Neuronal stem cell (in vitro differentiated cells): ENCODE measurements around the gene ARHGEF1.

ENCODE experiments used
- DNase-seq: peaks from one replicate; pipeline ENCODE4 v3.0.0-alpha.2; 2013; ENCODE audit warnings: low spot score
- H2AFZ ChIP-seq: one replicate; pipeline ENCODE4 v1.6.1; 2013; ENCODE audit warnings: mild to moderate bottlenecking, low read length, inconsistent platforms
- H2AK5ac ChIP-seq: 2 replicates; pipeline ENCODE4 v1.6.1; 2013; ENCODE audit warnings: low read depth, mild to moderate bottlenecking, inconsistent platforms, low read length, moderate library complexity, mixed read lengths
- H2BK120ac ChIP-seq: 2 replicates; pipeline ENCODE4 v1.6.1; 2013; ENCODE audit warnings: low read depth, mild to moderate bottlenecking, inconsistent platforms, low read length, moderate library complexity, mixed read lengths
- H2BK12ac ChIP-seq: one replicate; pipeline ENCODE4 v1.6.1; 2013; ENCODE audit warnings: low read length, inconsistent platforms
- H2BK15ac ChIP-seq: 2 replicates; pipeline ENCODE4 v1.6.1; 2013; ENCODE audit warnings: mild to moderate bottlenecking, low read length, inconsistent platforms, mixed read lengths
- H2BK5ac ChIP-seq: one replicate; pipeline ENCODE4 v1.6.1; 2013; ENCODE audit warnings: inconsistent platforms, mild to moderate bottlenecking, low read length, moderate library complexity
- H3K14ac ChIP-seq: one replicate; pipeline ENCODE4 v1.6.1; 2013; ENCODE audit warnings: low read length, inconsistent platforms
- H3K18ac ChIP-seq: 2 replicates; pipeline ENCODE4 v1.6.1; 2013; ENCODE audit warnings: low read length, inconsistent platforms
- H3K23ac ChIP-seq: 2 replicates; pipeline ENCODE4 v1.6.1; 2013; ENCODE audit warnings: low read depth, mild to moderate bottlenecking, mixed read lengths, low read length, inconsistent platforms; ENCODE audit not compliant: poor library complexity
- H3K27ac ChIP-seq: replicated peaks from 3 replicates; pipeline ENCODE4 v1.5.1; 2013; ENCODE audit warnings: low read length, inconsistent platforms
- H3K27me3 ChIP-seq, 3 experiments: 2 replicates each; pipeline ENCODE4 v1.6.1; 2013; ENCODE audit warnings: low read length in 3 of 3, mild to moderate bottlenecking in 2 of 3, inconsistent platforms in 1 of 3, low read depth in 1 of 3, mixed read lengths in 1 of 3, moderate library complexity in 1 of 3; ENCODE audit not compliant: control insufficient read depth in 3 of 3, insufficient read depth in 3 of 3
- H3K36me3 ChIP-seq, 2 donors: replicated peaks in 1 of 2; 2 replicates each; pipeline ENCODE4 v1.6.1; 2013; ENCODE audit warnings: low read length in 2 of 2; ENCODE audit not compliant: control insufficient read depth in 2 of 2, insufficient read depth in 2 of 2
- H3K4ac ChIP-seq: 2 replicates; pipeline ENCODE4 v1.6.1; 2013; ENCODE audit warnings: inconsistent platforms, mild to moderate bottlenecking, low read length, moderate library complexity
- H3K4me1 ChIP-seq, 2 donors: 1 replicate in 1 of 2; 2 replicates in 1 of 2; pipeline ENCODE4 v1.6.1; 2013; ENCODE audit warnings: low read length in 2 of 2, low read depth in 1 of 2; ENCODE audit not compliant: control insufficient read depth in 2 of 2, insufficient read depth in 1 of 2
- H3K4me2 ChIP-seq: one replicate; pipeline ENCODE4 v1.6.1; 2013; ENCODE audit warnings: mild to moderate bottlenecking, low read length, inconsistent platforms; ENCODE audit not compliant: insufficient read depth, poor library complexity, severe bottlenecking
- H3K4me3 ChIP-seq, 2 donors: 2 replicates each; pipeline ENCODE4 v1.5.1; 2013; ENCODE audit warnings: low read length in 2 of 2, mild to moderate bottlenecking in 2 of 2, inconsistent platforms in 1 of 2, moderate library complexity in 1 of 2
- H3K79me1 ChIP-seq: one replicate; pipeline ENCODE4 v1.6.1; 2013; ENCODE audit warnings: low read depth, mild to moderate bottlenecking, inconsistent platforms, low read length, moderate library complexity
- H3K9ac ChIP-seq: one replicate; pipeline ENCODE4 v1.6.1; 2013; ENCODE audit warnings: mild to moderate bottlenecking, low read depth, low read length, inconsistent platforms; ENCODE audit not compliant: poor library complexity
- H3K9me3 ChIP-seq, 2 donors: replicated peaks in 1 of 2; 2 replicates each; pipeline versions ENCODE3 to v1.6.1; 2013; ENCODE audit warnings: low read length in 2 of 2, mild to moderate bottlenecking in 2 of 2, inconsistent platforms in 1 of 2, low read depth in 1 of 2, mixed read lengths in 1 of 2, moderate library complexity in 1 of 2; ENCODE audit not compliant: control insufficient read depth in 2 of 2, insufficient read depth in 1 of 2
- H4K8ac ChIP-seq: one replicate; pipeline ENCODE4 v1.6.1; 2013; ENCODE audit warnings: low read depth, mild to moderate bottlenecking, inconsistent platforms, low read length, moderate library complexity
- H4K91ac ChIP-seq: one replicate; pipeline ENCODE4 v1.6.1; 2013; ENCODE audit warnings: low read length, low read depth, mild to moderate bottlenecking, inconsistent platforms; ENCODE audit not compliant: poor library complexity
- WGBS, 2 donors: extraction: QIAGEN DNeasy Blood & Tissue Kit; methylation state at CpG; one replicate each; pipeline ENCODE4 v1.1.7; 2013; ENCODE audit warnings: missing lambda C conversion rate in 2 of 2, mixed read lengths in 1 of 2; ENCODE audit not compliant: insufficient read length in 2 of 2, insufficient replicate concordance in 1 of 2; ENCODE audit errors: extremely low coverage in 2 of 2; 5-methylcytosine and 5-hydroxymethylcytosine counted together

Gene ARHGEF1

GRCh38 chr19:41868989-41869300 is 14.0 kb upstream of the ARHGEF1 start:
- no peak overlapping the region for H3K4ac ChIP-seq
- H3K27me3 ChIP-seq, result no peaks in the 10 kb centered on the region
- H4K8ac ChIP-seq, result no peak overlapping the region
- H3K14ac ChIP-seq, result no peak overlapping the region
- no peak overlapping the region for H2AK5ac ChIP-seq
- no peak for DNase-seq
- H3K23ac ChIP-seq, result no peak overlapping the region
- no peak overlapping the region for H3K27ac ChIP-seq
- no peak overlapping the region for H3K18ac ChIP-seq
- no peak overlapping the region for H2AFZ ChIP-seq
- peaks cover 62 to 79% of the 10 kb centered on the region in 2 donors for H3K36me3 ChIP-seq
- H3K4me3 ChIP-seq, result no peak overlapping the region
- H3K4me1 ChIP-seq, result peaks cover 0 to 3% of the 10 kb centered on the region in 2 donors
- WGBS, 2 donors, result no CpG with 5 or more reads among the region's 12 CpGs
- no peak overlapping the region for H2BK15ac ChIP-seq
- H3K9me3 ChIP-seq, result no peaks in the 10 kb centered on the region
- no peak overlapping the region for H2BK5ac ChIP-seq
- H2BK120ac ChIP-seq, result no peak overlapping the region
- no peak overlapping the region for H4K91ac ChIP-seq
- no peak overlapping the region for H2BK12ac ChIP-seq
- no peak overlapping the region for H3K9ac ChIP-seq
- no peak overlapping the region for H3K4me2 ChIP-seq
- H3K79me1 ChIP-seq, result peaks cover 17% of the 10 kb centered on the region

GRCh38 chr19:41869374-41869955 is 13.5 kb upstream of the ARHGEF1 start:
- Histone ChIP-seq H3K18ac (no peak overlapping the region), H3K79me1 (peaks cover 12% of the 10 kb centered on the region), H3K23ac (no peak overlapping the region), H3K9ac (no peak overlapping the region), H2AFZ (no peak overlapping the region), H3K27me3 (no peaks in the 10 kb centered on the region), H4K8ac (no peak overlapping the region), H3K9me3 (no peaks in the 10 kb centered on the region), H3K36me3 (peaks cover 57 to 74% of the 10 kb centered on the region in 2 donors), H2BK120ac (no peak overlapping the region), H3K4me3 (no peak overlapping the region), H3K27ac (peak overlapping the region; percentile 54), H2BK12ac (no peak overlapping the region), H3K14ac (no peak overlapping the region), H3K4me1 (no peaks in the 10 kb centered on the region), H2BK15ac (no peak overlapping the region), H4K91ac (no peak overlapping the region), H2BK5ac (no peak overlapping the region), H3K4ac (no peak overlapping the region), H2AK5ac (no peak overlapping the region), H3K4me2 (no peak overlapping the region)
- DNase-seq, result no peak
- no CpG with 5 or more reads among the region's 13 CpGs for WGBS, 2 donors

DNA sequence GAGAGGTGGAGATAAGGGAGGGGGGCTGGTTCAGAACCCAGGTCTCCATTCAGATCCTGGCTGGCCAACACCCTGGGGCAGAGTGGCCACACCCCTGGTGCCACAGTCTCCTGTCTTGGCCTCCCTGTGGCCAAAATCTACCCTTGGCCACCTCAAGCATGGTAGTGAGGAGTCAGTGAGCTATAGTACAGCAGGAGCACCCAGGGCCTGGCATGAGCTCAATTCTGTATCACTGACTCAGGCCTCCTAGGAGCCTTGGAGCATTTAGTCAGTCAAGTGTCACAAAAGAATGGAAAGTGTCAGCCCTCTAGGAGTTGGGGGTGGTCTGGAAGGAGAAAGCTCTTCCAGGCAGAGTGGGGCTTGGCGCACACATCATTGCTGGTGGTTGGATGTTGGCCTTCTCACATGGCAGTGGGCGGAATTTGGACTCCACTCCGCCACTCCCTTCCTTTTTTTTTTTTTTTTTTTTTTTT is 12.5 kb upstream of the ARHGEF1 start:
- Histone ChIP-seq H3K18ac (no peak overlapping the region), H3K36me3 (peaks cover 50 to 64% of the 10 kb centered on the region in 2 donors), H2BK15ac (no peak overlapping the region), H3K27me3 (no peaks in the 10 kb centered on the region), H2AFZ (no peak overlapping the region), H2BK12ac (no peak overlapping the region), H3K4me1 (no peaks in the 10 kb centered on the region), H3K9ac (no peak overlapping the region), H3K27ac (no peak overlapping the region), H3K9me3 (no peaks in the 10 kb centered on the region), H2BK120ac (no peak overlapping the region), H2BK5ac (no peak overlapping the region), H3K23ac (no peak overlapping the region), H3K14ac (no peak overlapping the region), H4K8ac (no peak overlapping the region), H4K91ac (no peak overlapping the region), H3K4me2 (no peak overlapping the region), H2AK5ac (no peak overlapping the region), H3K79me1 (peaks cover 10% of the 10 kb centered on the region), H3K4me3 (no peak overlapping the region), H3K4ac (no peak overlapping the region)
- no peak for DNase-seq
- no CpG with 5 or more reads among the region's 3 CpGs for WGBS, 2 donors

GRCh38 chr19:41871573-41872383 is 11.2 kb upstream of the ARHGEF1 start:
- Histone ChIP-seq H3K4me2 (no peak overlapping the region), H3K36me3 (peaks cover 45 to 56% of the 10 kb centered on the region in 2 donors), H3K23ac (peak overlapping the region; percentile 34), H3K4ac (no peak overlapping the region), H3K4me3 (no peak overlapping the region), H3K79me1 (peaks cover 6% of the 10 kb centered on the region), H2BK15ac (no peak overlapping the region), H2AK5ac (no peak overlapping the region), H3K18ac (no peak overlapping the region), H3K4me1 (no peaks in the 10 kb centered on the region), H4K91ac (no peak overlapping the region), H3K9ac (no peak overlapping the region), H3K14ac (no peak overlapping the region), H2AFZ (no peak overlapping the region), H3K9me3 (no peaks in the 10 kb centered on the region), H3K27ac (no peak overlapping the region), H3K27me3 (no peaks in the 10 kb centered on the region), H4K8ac (no peak overlapping the region), H2BK5ac (no peak overlapping the region), H2BK120ac (no peak overlapping the region), H2BK12ac (no peak overlapping the region)
- no peak for DNase-seq
- no CpG with 5 or more reads among the region's 16 CpGs for WGBS, 2 donors
